HepG2 (cell line): ENCODE measurements around the gene LPIN3. TPM values are rescaled to one million over a fixed set of nuclear protein-coding genes. Genes with fewer than 3 reads are reported as not detected.

Source experiments
- CHCHD3 ChIP-seq: sonication (generic); formaldehyde crosslinking; IDR thresholded peaks from 2 replicates; pipeline ENCODE4 v1.8.0; 2022; ENCODE audit warnings: mild to moderate bottlenecking, missing genetic modification reagents, moderate library complexity
- RAD21 ChIP-seq: fragments of 450-650 bp; formaldehyde crosslinking; IDR thresholded peaks from 2 replicates; pipeline ENCODE4 v1.5.0; 2020; ENCODE audit warnings: mild to moderate bottlenecking
- SP5 ChIP-seq: IDR thresholded peaks from 2 replicates; pipeline ENCODE4 v1.6.1; 2016; ENCODE audit warnings: low read depth, borderline replicate concordance
- ZNF264 ChIP-seq: sonication (generic); formaldehyde crosslinking; IDR thresholded peaks from 2 replicates; pipeline ENCODE4 v1.4.0; 2020; ENCODE audit warnings: missing genetic modification reagents
- ZNF574 ChIP-seq: sonication (generic); formaldehyde crosslinking; IDR thresholded peaks from 2 replicates; pipeline ENCODE4 v1.4.0; 2020; ENCODE audit warnings: missing genetic modification reagents
- ZNF687 ChIP-seq: sonication (generic); formaldehyde crosslinking; IDR thresholded peaks from 2 replicates; pipeline ENCODE4 v1.5.1; 2020; ENCODE audit warnings: mild to moderate bottlenecking, missing genetic modification reagents, moderate library complexity
- polyA plus RNA-seq, 8 experiments: library from polyadenylated mRNA; depleted of rRNA in 3 of 8; stranded (reverse) in 7 of 8; unstranded in 1 of 8; fragments of >200 nt; fragmentation: Illumina TruSeq in 4 of 8; extraction: Trizol in 4 of 8; gene quantifications; 2 replicates each; pipeline versions ENCODE4 v1.2.1 to v1.2.3, GENCODE V29; 2011 to 2016; ENCODE audit warnings: low read depth in 4 of 8, missing spikeins in 1 of 8, mixed read lengths in 1 of 8; ENCODE audit not compliant: insufficient read depth in 1 of 8
- total RNA-seq, 5 experiments: library from RNA; depleted of rRNA; stranded (reverse); fragments of >200 nt; fragmentation: Illumina TruSeq; extraction: Trizol; gene quantifications; 2 replicates each; pipeline ENCODE4 v1.2.3, GENCODE V29; 2016; ENCODE audit warnings: low read depth in 1 of 5

LPIN3 gene
- total and polyA plus RNA-seq, 2 of the 13 experiments (the other 11 are each of a cell fraction or from before 2014, with no cell fraction given) = 14.2 to 28.6 TPM

- TF ChIP-seq ZNF574 (CRISPR knock-in tag) (0 out of 2 replicates have a peak, but pooled peaks have one; percentile 47), SP5 (CRISPR knock-in tag) (peak; percentile 66; the same call in 1 of the 2 replicates), RAD21 (peak; percentile 45; the same call in 1 of the 2 replicates), CHCHD3 (CRISPR knock-in tag) (0 out of 2 replicates have a peak, but pooled peaks have one; percentile 42), ZNF687 (CRISPR knock-in tag) (peak; percentile 59), ZNF264 (CRISPR knock-in tag) (0 out of 2 replicates have a peak, but pooled peaks have one; percentile 32)
These were observed 18.1 kb downstream of the LPIN3 start (continued) for GRCh38 chr20:41358717-41359116.
